ENCODE data around the gene SNTB2. TPM values are rescaled to one million over a fixed set of nuclear protein-coding genes. Genes with fewer than 3 reads are reported as not detected.

Gene SNTB2
- total and polyA plus RNA-seq, 2 of the 13 experiments (the other 11 are each of a cell fraction or from before 2014, with no cell fraction given) = 11.5 to 19.2 TPM

DNA sequence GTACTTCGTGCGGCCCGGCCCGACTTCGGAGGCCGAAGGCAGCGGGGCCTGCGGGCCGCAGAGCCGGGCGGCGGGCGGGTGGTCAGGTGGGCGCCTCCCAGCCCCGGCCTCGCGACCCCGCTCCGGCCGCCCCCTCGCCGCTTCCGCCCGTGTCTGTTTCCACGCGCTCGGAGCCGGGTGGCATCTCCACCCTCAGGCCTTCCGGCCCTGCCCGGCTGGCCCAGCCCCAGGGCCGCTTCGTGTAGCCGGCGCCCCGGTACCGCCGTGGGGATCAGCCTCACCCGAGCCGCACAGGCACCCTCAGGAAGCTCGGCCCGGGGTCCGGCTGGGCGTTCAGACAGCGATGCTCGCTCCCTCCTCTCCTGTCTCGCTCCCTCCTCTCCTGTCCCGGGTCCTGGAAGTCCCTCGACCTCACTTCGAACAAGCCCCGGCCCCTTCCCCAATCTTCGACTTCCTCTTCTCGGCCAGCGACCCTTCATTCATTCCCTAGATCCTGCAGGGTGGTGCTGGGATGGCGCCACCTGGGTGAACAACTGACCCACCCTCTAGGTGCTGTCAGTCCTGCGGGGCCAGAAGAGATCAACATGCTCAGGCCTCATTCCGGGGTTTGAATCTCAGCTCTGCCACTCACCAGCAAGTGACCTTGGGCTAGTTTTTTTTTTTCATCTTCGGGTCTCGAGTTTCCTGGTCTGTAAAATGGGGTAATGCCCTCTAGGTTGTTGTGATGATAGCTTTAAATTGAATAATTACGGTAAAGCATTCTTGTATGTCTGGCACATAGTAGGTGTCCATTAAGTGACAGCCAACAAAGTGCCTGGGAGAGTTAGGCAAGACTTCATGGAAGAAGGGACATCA, 124.8 kb downstream of the SNTB2 start (continued):
- TF ChIP-seq RAD21 (CRISPR knock-in tag; IDR thresholded peaks at IDR 0.05) = 0 out of 2 replicates have a peak, but pooled peaks have one; percentile 50
- TF ChIP-seq PHF8 (CRISPR knock-in tag; IDR thresholded peaks at IDR 0.05) = peak; percentile 73
- TF ChIP-seq, protein P1, sequence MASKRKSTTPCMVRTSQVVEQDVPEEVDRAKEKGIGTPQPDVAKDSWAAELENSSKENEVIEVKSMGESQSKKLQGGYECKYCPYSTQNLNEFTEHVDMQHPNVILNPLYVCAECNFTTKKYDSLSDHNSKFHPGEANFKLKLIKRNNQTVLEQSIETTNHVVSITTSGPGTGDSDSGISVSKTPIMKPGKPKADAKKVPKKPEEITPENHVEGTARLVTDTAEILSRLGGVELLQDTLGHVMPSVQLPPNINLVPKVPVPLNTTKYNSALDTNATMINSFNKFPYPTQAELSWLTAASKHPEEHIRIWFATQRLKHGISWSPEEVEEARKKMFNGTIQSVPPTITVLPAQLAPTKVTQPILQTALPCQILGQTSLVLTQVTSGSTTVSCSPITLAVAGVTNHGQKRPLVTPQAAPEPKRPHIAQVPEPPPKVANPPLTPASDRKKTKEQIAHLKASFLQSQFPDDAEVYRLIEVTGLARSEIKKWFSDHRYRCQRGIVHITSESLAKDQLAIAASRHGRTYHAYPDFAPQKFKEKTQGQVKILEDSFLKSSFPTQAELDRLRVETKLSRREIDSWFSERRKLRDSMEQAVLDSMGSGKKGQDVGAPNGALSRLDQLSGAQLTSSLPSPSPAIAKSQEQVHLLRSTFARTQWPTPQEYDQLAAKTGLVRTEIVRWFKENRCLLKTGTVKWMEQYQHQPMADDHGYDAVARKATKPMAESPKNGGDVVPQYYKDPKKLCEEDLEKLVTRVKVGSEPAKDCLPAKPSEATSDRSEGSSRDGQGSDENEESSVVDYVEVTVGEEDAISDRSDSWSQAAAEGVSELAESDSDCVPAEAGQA (IDR thresholded peaks at IDR 0.05; ENCODE audit: low read depth) = no peak
- TF ChIP-seq, protein P1 (CRISPR knock-in tag; IDR thresholded peaks at IDR 0.05; ENCODE audit: borderline replicate concordance) = 0 out of 2 replicates have a peak, but pooled peaks have one; percentile 32
- no peak for TF ChIP-seq HHEX (CRISPR knock-in tag; IDR thresholded peaks at IDR 0.05)
- no peak for TF ChIP-seq TP53 (CRISPR knock-in tag; conservative IDR thresholded peaks at IDR 0.05)
- TF ChIP-seq ZNF546 (CRISPR knock-in tag; conservative IDR thresholded peaks at IDR 0.05) = peak; percentile 49; the same call in 1 of the 2 replicates
- peak; percentile 74 for TF ChIP-seq ZBTB7B (CRISPR knock-in tag; IDR thresholded peaks at IDR 0.05)
- TF ChIP-seq E2F5 (CRISPR knock-in tag; conservative IDR thresholded peaks at IDR 0.05) = 0 out of 2 replicates have a peak, but pooled peaks have one; percentile 4
- TF ChIP-seq ZFP90 (CRISPR knock-in tag; IDR thresholded peaks at IDR 0.05; ENCODE audit: borderline replicate concordance) = peak; percentile 76; the same call in 1 of the 2 replicates
- TF ChIP-seq FOXC1 (CRISPR knock-in tag; IDR thresholded peaks at IDR 0.05; ENCODE audit: borderline replicate concordance) = peak; percentile 72; the same call in 1 of the 2 replicates
- TF ChIP-seq CBX5 (CRISPR knock-in tag; IDR thresholded peaks at IDR 0.05; ENCODE audit: borderline replicate concordance) = peak; percentile 69; the same call in 1 of the 2 replicates
- peak; percentile 79 for TF ChIP-seq HMG20B (CRISPR knock-in tag; conservative IDR thresholded peaks at IDR 0.05)
- 0 out of 2 replicates have a peak, but pooled peaks have one; percentile 71 for TF ChIP-seq DMTF1 (CRISPR knock-in tag; IDR thresholded peaks at IDR 0.05)
- TF ChIP-seq, protein P2, sequence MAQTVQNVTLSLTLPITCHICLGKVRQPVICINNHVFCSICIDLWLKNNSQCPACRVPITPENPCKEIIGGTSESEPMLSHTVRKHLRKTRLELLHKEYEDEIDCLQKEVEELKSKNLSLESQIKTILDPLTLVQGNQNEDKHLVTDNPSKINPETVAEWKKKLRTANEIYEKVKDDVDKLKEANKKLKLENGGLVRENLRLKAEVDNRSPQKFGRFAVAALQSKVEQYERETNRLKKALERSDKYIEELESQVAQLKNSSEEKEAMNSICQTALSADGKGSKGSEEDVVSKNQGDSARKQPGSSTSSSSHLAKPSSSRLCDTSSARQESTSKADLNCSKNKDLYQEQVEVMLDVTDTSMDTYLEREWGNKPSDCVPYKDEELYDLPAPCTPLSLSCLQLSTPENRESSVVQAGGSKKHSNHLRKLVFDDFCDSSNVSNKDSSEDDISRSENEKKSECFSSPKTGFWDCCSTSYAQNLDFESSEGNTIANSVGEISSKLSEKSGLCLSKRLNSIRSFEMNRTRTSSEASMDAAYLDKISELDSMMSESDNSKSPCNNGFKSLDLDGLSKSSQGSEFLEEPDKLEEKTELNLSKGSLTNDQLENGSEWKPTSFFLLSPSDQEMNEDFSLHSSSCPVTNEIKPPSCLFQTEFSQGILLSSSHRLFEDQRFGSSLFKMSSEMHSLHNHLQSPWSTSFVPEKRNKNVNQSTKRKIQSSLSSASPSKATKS (CRISPR knock-in tag; IDR thresholded peaks at IDR 0.05) = no peak; the same call in 1 of the 2 replicates
